Right lobe of liver (tissue), 6 donors: ENCODE data around the gene EXOC4. TPM values are rescaled to one million over a fixed set of nuclear protein-coding genes. Genes with fewer than 3 reads are reported as not detected.

ENCODE experiments used
- ATAC-seq, 4 donors: fragments of 200-7000 bp; cut with Tn5 transposase; one replicate each; pipeline ENCODE4 v1.9.1; 2020; ENCODE audit warnings: mild to moderate bottlenecking in 4 of 4, moderate library complexity in 4 of 4
- DNase-seq, 3 donors: peaks; one replicate each; pipeline ENCODE4 v3.0.0-alpha.2; 2020
- H3K27ac ChIP-seq, 3 donors: fragments of 200-600 bp; one replicate each; pipeline ENCODE4 v1.8.0; 2022
- H3K27me3 ChIP-seq, 2 donors: fragments of 200-600 bp; one replicate each; pipeline ENCODE4 v1.8.0; 2022
- H3K36me3 ChIP-seq, 4 donors: fragments of 200-600 bp; sonication (generic) in 1 of 4; one replicate each; pipeline versions ENCODE4 v1.5.1 to v1.8.0; 2017 to 2022; ENCODE audit warnings: control low read depth in 1 of 4
- H3K4me1 ChIP-seq, 4 donors: fragments of 200-600 bp; sonication (generic) in 1 of 4; one replicate each; pipeline versions ENCODE4 v1.5.1 to v1.8.0; 2017 to 2022; ENCODE audit warnings: control low read depth in 1 of 4
- H3K4me3 ChIP-seq, 3 donors: fragments of 200-600 bp; one replicate each; pipeline ENCODE4 v1.8.0; 2022
- H3K9me3 ChIP-seq, 4 donors: fragments of 200-600 bp; sonication (generic) in 1 of 4; one replicate each; pipeline versions ENCODE4 v1.5.1 to v1.8.0; 2017 to 2022; ENCODE audit warnings: control low read depth in 1 of 4
- POLR2A ChIP-seq: fragments of 450-650 bp; IDR thresholded peaks from one replicate; pipeline ENCODE4 v1.6.1; 2017; ENCODE audit warnings: antibody characterized with exemption, mild to moderate bottlenecking
- WGBS: methylation state at CpG from one replicate; pipeline ENCODE4 v1.1.6; 2018; ENCODE audit warnings: low coverage, low lambda C conversion rate; ENCODE audit not compliant: insufficient coverage; ENCODE audit errors: missing lambda C conversion rate; 5-methylcytosine and 5-hydroxymethylcytosine counted together
- intact Hi-C, 2 donors: fragments of 100-400 bp; cut with DNase I; formaldehyde crosslinking; loops; one replicate each; pipeline versions ENCODE4 v1.11.2 to v1.14.1; 2022
- total RNA-seq, 6 experiments: library from RNA; depleted of rRNA in 2 of 6; stranded (reverse); fragments of >200 nt in 2 of 6; fragmentation: NEBNext Ultra II Directional in 3 of 6; extraction: Animal tissue kit (Norgen Biotek cat#: 25700) in 3 of 6; gene quantifications; one replicate each; pipeline versions ENCODE4 v1.1.0 to v1.2.4, GENCODE V29; 2016 to 2023
- TF ChIP-seq, protein P1 (sequence below), 4 donors: fragments of 200-600 bp in 3 of 4; fragments of 450-650 bp in 1 of 4; IDR thresholded peaks; one replicate each; pipeline versions ENCODE4 v1.5.1 to v1.8.0; 2016 to 2022; ENCODE audit warnings: antibody characterized with exemption in 4 of 4, mild to moderate bottlenecking in 2 of 4
- donor health status: DM: no; HTN: yes; CAD: no.
- donor health status: DM: no; HTN: no; CAD: no.
- donor health status: DM: no; HTN: no; CAD: no.
- donor health status: DM: no; HTN: yes; CAD: no.
- donor health status: DM: no; HTN: yes; CAD: no.

The EXOC4 gene
- total RNA-seq, 6 experiments from 2014 or later: 23.7 to 33.5 (median 30.0) TPM

DNA sequence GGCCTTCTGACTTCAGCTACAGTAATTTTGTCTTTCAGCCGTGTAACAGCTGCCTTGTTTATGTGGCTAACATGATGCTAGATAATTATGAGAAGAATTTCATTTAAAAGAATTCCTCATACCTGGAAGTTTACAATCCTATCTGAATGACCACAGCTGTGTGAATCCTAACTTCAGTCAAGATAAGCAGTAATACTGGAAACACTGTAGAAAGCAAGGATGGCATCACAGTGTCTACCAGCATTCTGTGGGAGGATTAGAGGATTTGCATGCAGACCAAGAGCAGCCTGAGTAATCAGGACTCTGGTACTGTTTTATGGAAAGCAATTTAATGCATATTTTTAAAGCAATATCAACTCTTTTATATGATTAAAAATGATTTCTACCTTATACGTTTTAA, 282.4 kb downstream of the EXOC4 start:
- ATAC-seq: no peak
- WGBS: 88% methylated on average over 2 of the region's 2 CpGs

DNA sequence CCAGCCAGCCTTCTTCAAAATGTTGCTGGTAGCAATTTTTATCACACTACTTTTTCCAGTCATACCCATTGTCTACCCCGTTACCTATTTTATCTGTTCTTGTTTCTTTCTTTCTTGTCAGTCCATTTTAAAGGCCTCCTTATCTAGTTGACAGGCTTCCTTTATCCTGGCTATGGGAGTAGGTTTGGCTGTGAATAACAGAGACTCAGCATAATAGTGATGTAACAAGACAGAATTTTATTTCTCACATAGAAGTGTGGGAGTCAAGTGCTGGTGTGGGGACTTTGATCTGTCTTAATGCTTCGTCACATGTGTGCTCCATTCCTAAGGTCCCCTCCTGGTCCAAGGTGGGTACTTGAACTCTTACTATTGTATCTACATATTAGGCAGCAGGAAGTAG, 283.6 kb downstream of the EXOC4 start:
- intact Hi-C loops: no loop called here
- Histone ChIP-seq H3K4me3 (no peak overlapping the region), H3K27me3 (no peaks in the 10 kb centered on the region), H3K9me3 (no peaks in the 10 kb centered on the region), H3K4me1 (no peaks in the 10 kb centered on the region), H3K27ac (no peak overlapping the region), H3K36me3 (no peaks in the 10 kb centered on the region)
- 83% methylated on average over 2 of the region's 2 CpGs for WGBS
- DNase-seq: no peak
- no peak for TF ChIP-seq POLR2A
- TF ChIP-seq, protein P1, sequence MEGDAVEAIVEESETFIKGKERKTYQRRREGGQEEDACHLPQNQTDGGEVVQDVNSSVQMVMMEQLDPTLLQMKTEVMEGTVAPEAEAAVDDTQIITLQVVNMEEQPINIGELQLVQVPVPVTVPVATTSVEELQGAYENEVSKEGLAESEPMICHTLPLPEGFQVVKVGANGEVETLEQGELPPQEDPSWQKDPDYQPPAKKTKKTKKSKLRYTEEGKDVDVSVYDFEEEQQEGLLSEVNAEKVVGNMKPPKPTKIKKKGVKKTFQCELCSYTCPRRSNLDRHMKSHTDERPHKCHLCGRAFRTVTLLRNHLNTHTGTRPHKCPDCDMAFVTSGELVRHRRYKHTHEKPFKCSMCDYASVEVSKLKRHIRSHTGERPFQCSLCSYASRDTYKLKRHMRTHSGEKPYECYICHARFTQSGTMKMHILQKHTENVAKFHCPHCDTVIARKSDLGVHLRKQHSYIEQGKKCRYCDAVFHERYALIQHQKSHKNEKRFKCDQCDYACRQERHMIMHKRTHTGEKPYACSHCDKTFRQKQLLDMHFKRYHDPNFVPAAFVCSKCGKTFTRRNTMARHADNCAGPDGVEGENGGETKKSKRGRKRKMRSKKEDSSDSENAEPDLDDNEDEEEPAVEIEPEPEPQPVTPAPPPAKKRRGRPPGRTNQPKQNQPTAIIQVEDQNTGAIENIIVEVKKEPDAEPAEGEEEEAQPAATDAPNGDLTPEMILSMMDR (IDR thresholded peaks at IDR 0.05): no peak
- no peak for ATAC-seq

More for the DNA sequence above, 282.4 kb downstream of the EXOC4 start:
- Histone ChIP-seq H3K27ac (no peak overlapping the region), H3K4me3 (no peak overlapping the region), H3K4me1 (no peaks in the 10 kb centered on the region), H3K9me3 (no peaks in the 10 kb centered on the region), H3K27me3 (no peaks in the 10 kb centered on the region), H3K36me3 (no peaks in the 10 kb centered on the region)
- DNase-seq: no peak
- TF ChIP-seq, protein P1 (IDR thresholded peaks at IDR 0.05): no peak
- TF ChIP-seq POLR2A: no peak
- intact Hi-C loops: no loop called here

DNA sequence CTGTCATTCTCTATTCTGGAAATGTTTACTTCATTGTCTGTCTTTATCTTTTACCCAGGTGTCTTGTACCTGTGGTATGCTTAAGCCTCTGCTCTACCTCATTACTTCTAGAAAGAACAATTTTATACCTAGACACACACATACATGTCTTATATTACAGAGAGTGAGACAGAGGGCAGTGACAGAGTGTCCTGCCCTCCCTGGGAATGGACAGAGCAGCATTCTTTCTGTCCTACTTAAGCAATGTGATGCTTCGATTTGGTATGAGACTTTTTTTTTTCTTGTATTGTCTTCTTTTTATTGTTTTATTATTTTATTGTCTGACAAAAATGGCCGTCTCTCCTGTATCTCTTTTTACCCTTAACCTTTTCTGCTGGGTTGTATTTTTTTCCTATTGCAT, 286.1 kb downstream of the EXOC4 start:
- no peak overlapping the region for H3K27ac ChIP-seq
- no peaks in the 10 kb centered on the region for H3K27me3 ChIP-seq
- intact Hi-C loops: no loop called here
- H3K36me3 ChIP-seq: no peaks in the 10 kb centered on the region
- TF ChIP-seq, protein P1 (IDR thresholded peaks at IDR 0.05): no peak
- no peak for TF ChIP-seq POLR2A
- WGBS: 76% methylated on average over 2 of the region's 2 CpGs
- H3K4me1 ChIP-seq: no peaks in the 10 kb centered on the region
- H3K4me3 ChIP-seq: no peak overlapping the region
- ATAC-seq: no peak
- no peaks in the 10 kb centered on the region for H3K9me3 ChIP-seq
- no peak for DNase-seq

DNA sequence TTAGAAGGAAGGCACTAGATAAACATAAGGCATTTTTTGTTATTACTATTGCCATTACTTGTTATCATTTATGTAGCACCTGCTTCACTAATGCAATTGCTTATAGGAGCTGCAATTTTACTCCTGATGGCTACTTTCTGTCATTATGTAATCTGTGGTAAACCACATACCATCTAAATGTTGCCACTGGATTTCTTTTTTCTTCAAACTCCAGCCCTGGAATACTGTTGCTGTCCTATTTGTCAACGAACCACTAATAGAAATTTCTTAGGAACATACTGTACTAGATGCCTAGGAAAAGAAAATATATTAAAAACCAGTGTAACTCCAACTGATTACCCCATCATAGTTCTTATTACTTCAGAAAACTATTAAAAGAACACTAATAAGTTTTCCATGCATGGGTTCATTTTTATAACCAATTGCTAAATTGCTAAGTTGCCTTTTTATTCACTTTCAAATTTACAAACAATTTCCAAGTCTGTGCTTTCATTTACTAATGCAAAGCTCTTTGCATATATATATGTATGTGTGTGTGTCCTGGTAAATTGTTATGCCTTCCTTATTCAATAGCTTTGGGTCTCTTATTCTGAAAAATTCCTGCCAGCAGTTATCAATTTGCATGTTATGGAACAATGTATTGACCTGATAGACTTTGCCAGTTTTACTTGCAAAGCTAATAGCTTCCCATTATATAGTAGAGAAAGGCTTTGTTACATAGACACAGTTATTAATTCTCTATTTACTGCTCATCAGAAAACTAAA, 287.4 kb downstream of the EXOC4 start:
- Histone ChIP-seq H3K36me3 (no peaks in the 10 kb centered on the region), H3K27me3 (no peaks in the 10 kb centered on the region), H3K9me3 (no peaks in the 10 kb centered on the region), H3K4me3 (no peak overlapping the region), H3K4me1 (no peaks in the 10 kb centered on the region), H3K27ac (no peak overlapping the region)
- TF ChIP-seq, protein P1 (IDR thresholded peaks at IDR 0.05): no peak
- TF ChIP-seq POLR2A: no peak
- intact Hi-C loops: no loop called here
- WGBS: 72% methylated on average over 1 of the region's 1 CpG
- DNase-seq (no peak), ATAC-seq (no peak)
